Activated gamma-delta T cell treated with Interleukin-2 at 50 U/mL for 16 hours (primary cell): ENCODE data around the gene GRIP2.

Experiments
- DNase-seq: peaks from one replicate; pipeline ENCODE4 v3.0.0-alpha.2; 2020

Gene GRIP2

DNA sequence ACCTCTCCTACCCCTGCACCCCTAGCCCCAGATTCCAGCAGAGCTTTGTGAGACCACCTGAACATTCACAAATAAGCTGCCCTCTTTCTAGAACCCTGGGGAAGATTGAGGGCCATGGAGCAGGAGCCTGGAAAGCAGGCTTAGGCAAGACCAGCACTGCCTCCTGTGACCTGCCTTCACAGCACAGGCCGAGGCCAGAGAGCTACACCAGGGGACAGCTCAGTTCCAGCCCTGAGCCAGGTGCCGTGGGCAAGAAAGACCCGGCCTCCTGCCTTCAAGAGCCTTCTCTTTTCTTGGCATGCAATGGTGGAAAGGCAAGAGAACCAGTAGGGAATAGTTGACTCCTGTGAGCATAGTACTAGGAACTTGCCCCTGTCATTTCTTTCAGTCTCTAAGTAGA lies 89.6 kb downstream of the GRIP2 start:
- DNase-seq, result no peak

DNA sequence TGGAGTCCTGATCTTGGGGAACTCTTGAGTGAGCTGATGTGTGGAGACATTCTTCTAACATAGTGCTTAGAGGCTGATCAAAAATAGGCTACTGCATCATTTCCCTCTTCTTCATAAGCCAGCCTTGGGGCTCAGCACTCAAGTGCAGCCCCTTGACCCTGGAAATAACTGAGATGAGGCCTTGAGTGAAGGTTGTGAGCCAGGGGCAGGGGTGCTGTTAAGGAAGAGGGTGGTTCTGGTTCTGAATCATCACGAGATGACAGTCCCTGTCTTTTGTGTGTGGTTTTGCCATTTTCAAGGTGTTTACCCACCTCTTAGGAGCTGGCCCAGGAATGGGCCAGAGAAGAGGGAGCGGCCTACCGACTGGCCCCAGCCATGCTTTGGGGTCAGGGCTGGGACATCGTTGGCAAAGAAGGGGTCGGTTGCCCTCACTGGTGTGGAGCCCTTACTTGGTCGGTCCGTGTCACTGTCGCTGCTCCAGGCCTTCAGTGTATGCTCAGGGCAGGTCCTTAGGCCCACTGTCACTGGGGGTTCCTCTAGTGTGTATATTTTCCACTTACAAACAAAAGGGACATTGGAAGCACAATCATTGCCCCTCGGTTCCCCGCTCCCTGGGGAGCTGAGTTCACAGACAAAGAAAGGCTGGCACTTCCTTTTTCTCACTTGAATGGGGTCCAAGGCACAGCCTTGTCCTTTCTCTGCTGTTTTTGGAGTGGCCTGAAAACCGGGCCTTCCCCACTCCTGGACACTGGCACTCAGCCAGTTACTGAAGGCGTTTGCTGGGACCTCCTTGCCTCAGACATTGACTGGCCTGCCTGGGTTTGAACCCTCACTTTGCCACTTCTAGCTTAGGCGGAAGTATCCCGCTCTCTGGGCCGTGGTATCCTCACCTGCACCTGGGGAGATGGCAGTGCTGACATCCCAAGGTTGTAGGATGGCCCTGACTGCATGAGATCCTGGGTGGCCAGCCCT lies 91.1 kb downstream of the GRIP2 start:
- no peak for DNase-seq

DNA sequence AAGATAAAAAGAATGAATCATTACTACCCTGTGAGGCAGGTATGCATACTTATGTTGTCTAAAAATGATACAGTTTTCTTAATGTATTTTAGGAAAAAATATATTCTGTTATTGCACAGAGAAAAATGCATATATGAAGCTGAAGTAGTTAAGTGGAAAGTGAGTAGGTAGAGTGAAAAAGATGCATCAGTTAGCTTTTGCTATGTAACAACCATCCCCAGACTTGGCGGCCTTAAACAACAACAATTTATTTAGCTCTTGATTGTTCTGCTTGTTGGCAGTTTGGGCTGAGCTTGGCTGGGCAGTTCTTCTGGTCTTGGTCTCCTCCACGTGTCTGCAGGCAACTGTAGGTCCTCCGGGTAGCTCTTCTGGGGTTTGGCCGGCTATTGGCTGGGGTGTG lies 92.1 kb downstream of the GRIP2 start:
- no peak for DNase-seq

DNA sequence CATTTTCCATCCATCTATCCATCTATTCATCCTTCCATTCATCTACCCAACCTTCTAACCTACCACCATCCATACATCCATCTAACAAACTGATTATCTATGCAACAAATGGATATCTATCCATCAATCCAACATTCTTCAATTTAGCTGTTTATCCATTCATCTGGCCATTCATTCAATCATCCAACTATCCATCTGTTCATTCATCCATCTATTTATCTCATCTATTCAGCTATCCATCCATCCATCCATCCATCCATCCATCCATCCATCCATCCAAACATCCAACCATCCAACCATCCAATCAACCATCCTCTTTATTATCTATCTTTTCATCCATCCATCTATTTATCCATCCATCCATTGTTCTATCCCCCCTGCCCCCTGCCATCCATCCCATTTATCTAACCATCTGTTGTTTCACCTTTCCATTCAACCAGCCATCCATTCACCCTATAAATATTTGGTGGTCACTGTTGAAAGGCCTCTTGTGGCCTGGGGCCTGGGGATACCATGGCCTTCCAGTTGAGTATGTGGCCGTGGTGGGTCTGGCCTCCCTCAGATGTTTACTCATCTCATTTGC lies 93.1 kb downstream of the GRIP2 start:
- DNase-seq, result no peak

- DNase-seq, result no peak
These were observed 94.4 kb downstream of the GRIP2 start for GRCh38 chr3:14445773-14446172.

- no peak for DNase-seq
These were observed 95.8 kb downstream of the GRIP2 start for GRCh38 chr3:14444380-14444779.

DNA sequence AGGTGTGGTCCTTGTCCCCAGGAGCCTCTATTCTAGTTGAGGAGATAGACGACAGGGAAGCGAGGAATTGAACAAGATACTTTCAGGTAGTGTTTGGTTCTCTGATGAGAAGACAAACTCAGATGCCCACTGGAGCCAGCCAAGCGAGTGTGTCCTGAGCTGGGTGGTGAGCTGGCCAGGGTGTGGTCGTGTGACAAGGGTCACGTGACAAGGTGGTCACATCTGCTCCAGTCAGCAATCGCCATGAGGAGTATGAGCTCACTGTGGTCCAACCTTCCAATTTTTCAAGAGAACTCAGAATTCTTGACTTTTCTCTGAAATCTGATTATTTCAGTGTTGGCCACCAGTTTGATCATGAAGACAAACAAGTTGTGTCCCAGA lies 98.2 kb downstream of the GRIP2 start:
- no peak for DNase-seq

- no peak for DNase-seq
These were observed 98.8 kb downstream of the GRIP2 start for GRCh38 chr3:14441240-14441919.

DNA sequence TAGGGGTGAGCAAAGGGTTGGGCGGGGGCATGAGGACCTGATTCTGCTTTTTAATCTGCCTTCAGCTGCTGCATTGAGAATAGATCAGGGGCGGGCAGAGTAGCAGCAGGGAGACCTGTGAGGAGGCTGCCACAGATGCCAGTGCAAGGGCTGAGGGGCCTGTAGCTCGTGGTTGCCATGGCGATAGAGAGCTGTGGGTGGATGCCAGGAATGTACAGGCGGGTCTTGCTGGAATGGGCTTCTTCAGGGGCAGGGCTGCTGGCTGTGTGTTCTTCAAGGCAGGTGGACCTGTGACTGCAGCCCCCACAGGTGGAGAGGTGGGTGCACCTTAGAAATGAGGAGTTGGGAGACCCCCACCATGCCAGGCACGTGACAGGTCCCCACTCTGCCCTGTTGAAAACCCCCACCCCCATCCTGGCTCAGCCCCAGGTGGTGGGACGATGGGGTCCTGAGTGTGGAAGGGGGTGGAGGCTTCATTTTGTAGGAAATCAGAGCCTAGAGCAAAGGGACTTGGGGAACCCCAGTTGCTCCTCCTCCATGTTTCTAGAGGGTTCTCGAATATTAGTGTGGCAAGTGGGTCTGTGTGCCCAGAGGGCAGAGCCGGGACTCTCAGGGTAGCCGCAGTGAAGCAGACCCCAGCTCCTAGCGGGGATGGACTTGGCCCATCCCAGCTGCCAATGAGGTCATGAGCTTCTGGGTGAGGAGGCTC lies 99.5 kb downstream of the GRIP2 start:
- DNase-seq, result no peak

GRCh38 chr3:14440168-14440518 lies 100.0 kb downstream of the GRIP2 start:
- DNase-seq, result no peak

- DNase-seq, result no peak
These were observed 100.5 kb downstream of the GRIP2 start for GRCh38 chr3:14439501-14440167.
